ENCODE data around the gene TUBGCP2. TPM values are rescaled to one million over a fixed set of nuclear protein-coding genes. Genes with fewer than 3 reads are reported as not detected.

The TUBGCP2 gene
- total and polyA plus RNA-seq, 9 of the 15 experiments (the other 6 are each of a cell fraction or from before 2014, with no cell fraction given) = 4.3 to 56.6 (median 28.4) TPM

DNA sequence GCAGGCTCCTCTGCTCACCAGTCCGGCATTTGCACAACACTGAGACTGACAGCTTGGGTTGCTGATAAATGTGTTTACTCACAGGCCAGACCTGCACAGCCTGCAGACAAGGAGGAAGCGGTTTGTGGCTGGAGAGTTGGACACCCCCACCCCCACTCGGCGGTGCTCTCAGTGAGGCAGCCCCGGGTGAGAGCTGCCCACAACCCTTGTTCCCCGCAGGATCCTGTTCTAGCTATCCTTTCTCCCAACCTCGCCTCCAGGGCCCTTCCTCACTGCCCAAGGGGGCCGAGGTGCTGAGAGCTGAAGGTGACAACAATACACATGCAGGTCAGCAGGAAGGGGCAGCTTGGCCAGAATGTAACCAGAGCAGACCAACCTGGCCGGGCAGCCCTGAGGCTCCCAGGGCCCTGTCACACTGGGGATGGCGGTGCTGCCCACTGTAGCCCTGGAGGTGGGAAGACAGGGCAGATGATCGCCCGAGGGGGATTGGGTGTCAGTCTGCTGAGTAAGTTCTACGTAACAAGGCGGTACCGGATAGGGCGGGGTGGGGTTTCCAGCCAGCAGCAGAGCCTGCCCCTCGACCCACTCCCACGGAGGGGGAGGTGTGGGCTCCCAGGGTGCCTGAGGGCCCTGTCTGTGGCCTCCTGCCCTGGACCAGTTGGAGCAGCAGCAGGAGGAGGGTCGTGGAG, 30.0 kb downstream of the TUBGCP2 start (continued):
- TF ChIP-seq, protein P1, sequence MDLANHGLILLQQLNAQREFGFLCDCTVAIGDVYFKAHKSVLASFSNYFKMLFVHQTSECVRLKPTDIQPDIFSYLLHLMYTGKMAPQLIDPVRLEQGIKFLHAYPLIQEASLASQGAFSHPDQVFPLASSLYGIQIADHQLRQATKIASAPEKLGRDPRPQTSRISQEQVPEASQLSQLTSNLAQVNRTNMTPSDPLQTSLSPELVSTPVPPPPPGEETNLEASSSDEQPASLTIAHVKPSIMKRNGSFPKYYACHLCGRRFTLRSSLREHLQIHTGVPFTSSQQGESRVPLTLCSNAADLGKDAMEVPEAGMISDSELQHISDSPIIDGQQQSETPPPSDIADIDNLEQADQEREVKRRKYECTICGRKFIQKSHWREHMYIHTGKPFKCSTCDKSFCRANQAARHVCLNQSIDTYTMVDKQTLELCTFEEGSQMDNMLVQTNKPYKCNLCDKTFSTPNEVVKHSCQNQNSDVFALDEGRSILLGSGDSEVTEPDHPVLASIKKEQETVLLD (IDR thresholded peaks at IDR 0.05) = 0 out of 2 replicates have a peak, but pooled peaks have one; percentile 29
- no peak for TF ChIP-seq SIN3A (IDR thresholded peaks at IDR 0.05; ENCODE audit: borderline replicate concordance in 2 of 2, control insufficient read depth in 1 of 2, low read depth in 2 of 2, low read length in 2 of 2)
- TF ChIP-seq ZBTB7A (IDR thresholded peaks at IDR 0.05; ENCODE audit: borderline replicate concordance, control insufficient read depth, low read depth, low read length) = peak; percentile 50; the same call in 1 of the 2 replicates
- TF ChIP-seq ZNF41 (CRISPR knock-in tag; conservative IDR thresholded peaks at IDR 0.05) = no peak
- no peak for TF ChIP-seq ATF7 (IDR thresholded peaks at IDR 0.05)
- TF ChIP-seq CREBBP (IDR thresholded peaks at IDR 0.05; ENCODE audit: low read depth, low read length) = no peak
- TF ChIP-seq TRIM28 (IDR thresholded peaks at IDR 0.05) = peak; percentile 44; the same call in 1 of the 2 replicates
- no peak for TF ChIP-seq HMG20A (CRISPR knock-in tag; conservative IDR thresholded peaks at IDR 0.05)
- TF ChIP-seq, protein P2, sequence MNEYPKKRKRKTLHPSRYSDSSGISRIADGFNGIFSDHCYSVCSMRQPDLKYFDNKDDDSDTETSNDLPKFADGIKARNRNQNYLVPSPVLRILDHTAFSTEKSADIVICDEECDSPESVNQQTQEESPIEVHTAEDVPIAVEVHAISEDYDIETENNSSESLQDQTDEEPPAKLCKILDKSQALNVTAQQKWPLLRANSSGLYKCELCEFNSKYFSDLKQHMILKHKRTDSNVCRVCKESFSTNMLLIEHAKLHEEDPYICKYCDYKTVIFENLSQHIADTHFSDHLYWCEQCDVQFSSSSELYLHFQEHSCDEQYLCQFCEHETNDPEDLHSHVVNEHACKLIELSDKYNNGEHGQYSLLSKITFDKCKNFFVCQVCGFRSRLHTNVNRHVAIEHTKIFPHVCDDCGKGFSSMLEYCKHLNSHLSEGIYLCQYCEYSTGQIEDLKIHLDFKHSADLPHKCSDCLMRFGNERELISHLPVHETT (CRISPR knock-in tag; conservative IDR thresholded peaks at IDR 0.05 in 1 of 2, IDR thresholded peaks at IDR 0.05 in 1 of 2) = peak in 1 of 2 experiments; percentile 85; a peak in 2 of 4 replicates
- peak; percentile 71 for TF ChIP-seq CEBPG (CRISPR knock-in tag; IDR thresholded peaks at IDR 0.05)
- peak in 1 of 2 experiments; percentile 68; a peak in 3 of 4 replicates for TF ChIP-seq CEBPG (tag; conservative IDR thresholded peaks at IDR 0.05 in 1 of 2, IDR thresholded peaks at IDR 0.05 in 1 of 2)
- no peak for TF ChIP-seq ZNF24 (IDR thresholded peaks at IDR 0.05)
- peak; percentile 35 for TF ChIP-seq HDAC3 (IDR thresholded peaks at IDR 0.05; ENCODE audit: borderline replicate concordance, partially characterized antibody)
- TF ChIP-seq, protein P3, sequence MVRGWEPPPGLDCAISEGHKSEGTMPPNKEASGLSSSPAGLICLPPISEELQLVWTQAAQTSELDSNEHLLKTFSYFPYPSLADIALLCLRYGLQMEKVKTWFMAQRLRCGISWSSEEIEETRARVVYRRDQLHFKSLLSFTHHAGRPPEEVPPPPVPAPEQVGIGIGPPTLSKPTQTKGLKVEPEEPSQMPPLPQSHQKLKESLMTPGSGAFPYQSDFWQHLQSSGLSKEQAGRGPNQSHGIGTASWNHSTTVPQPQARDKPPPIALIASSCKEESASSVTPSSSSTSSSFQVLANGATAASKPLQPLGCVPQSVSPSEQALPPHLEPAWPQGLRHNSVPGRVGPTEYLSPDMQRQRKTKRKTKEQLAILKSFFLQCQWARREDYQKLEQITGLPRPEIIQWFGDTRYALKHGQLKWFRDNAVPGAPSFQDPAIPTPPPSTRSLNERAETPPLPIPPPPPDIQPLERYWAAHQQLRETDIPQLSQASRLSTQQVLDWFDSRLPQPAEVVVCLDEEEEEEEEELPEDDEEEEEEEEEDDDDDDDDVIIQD (CRISPR knock-in tag; IDR thresholded peaks at IDR 0.05) = no peak
- no peak for TF ChIP-seq ETV6 (IDR thresholded peaks at IDR 0.05; ENCODE audit: borderline replicate concordance in 1 of 2, low read depth in 2 of 2, low read length in 1 of 2)
- TF ChIP-seq ETV6 (CRISPR knock-in tag; IDR thresholded peaks at IDR 0.05; ENCODE audit: borderline replicate concordance) = no peak
- TF ChIP-seq, protein P4, sequence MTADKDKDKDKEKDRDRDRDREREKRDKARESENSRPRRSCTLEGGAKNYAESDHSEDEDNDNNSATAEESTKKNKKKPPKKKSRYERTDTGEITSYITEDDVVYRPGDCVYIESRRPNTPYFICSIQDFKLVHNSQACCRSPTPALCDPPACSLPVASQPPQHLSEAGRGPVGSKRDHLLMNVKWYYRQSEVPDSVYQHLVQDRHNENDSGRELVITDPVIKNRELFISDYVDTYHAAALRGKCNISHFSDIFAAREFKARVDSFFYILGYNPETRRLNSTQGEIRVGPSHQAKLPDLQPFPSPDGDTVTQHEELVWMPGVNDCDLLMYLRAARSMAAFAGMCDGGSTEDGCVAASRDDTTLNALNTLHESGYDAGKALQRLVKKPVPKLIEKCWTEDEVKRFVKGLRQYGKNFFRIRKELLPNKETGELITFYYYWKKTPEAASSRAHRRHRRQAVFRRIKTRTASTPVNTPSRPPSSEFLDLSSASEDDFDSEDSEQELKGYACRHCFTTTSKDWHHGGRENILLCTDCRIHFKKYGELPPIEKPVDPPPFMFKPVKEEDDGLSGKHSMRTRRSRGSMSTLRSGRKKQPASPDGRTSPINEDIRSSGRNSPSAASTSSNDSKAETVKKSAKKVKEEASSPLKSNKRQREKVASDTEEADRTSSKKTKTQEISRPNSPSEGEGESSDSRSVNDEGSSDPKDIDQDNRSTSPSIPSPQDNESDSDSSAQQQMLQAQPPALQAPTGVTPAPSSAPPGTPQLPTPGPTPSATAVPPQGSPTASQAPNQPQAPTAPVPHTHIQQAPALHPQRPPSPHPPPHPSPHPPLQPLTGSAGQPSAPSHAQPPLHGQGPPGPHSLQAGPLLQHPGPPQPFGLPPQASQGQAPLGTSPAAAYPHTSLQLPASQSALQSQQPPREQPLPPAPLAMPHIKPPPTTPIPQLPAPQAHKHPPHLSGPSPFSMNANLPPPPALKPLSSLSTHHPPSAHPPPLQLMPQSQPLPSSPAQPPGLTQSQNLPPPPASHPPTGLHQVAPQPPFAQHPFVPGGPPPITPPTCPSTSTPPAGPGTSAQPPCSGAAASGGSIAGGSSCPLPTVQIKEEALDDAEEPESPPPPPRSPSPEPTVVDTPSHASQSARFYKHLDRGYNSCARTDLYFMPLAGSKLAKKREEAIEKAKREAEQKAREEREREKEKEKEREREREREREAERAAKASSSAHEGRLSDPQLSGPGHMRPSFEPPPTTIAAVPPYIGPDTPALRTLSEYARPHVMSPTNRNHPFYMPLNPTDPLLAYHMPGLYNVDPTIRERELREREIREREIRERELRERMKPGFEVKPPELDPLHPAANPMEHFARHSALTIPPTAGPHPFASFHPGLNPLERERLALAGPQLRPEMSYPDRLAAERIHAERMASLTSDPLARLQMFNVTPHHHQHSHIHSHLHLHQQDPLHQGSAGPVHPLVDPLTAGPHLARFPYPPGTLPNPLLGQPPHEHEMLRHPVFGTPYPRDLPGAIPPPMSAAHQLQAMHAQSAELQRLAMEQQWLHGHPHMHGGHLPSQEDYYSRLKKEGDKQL (CRISPR knock-in tag; IDR thresholded peaks at IDR 0.05; ENCODE audit: borderline replicate concordance) = no peak
